SJCRH30 (cell line): ENCODE data around the gene LPIN3. TPM values are rescaled to one million over a fixed set of nuclear protein-coding genes. Genes with fewer than 3 reads are reported as not detected.

Experiments used
- DNase-seq, 2 experiments: peaks; one replicate each; pipeline ENCODE4 v3.0.0-alpha.2; 2015 to 2020
- H3K27ac ChIP-seq: fragments of 250-450 bp; sonication (Bioruptor Pico); 2 replicates; pipeline ENCODE4 v1.5.1; 2020; ENCODE audit warnings: mild to moderate bottlenecking, moderate library complexity
- H3K27me3 ChIP-seq: fragments of 250-450 bp; sonication (Bioruptor Pico); 2 replicates; pipeline ENCODE4 v1.5.1; 2020; ENCODE audit warnings: mild to moderate bottlenecking, moderate library complexity
- H3K36me3 ChIP-seq: fragments of 250-450 bp; sonication (Bioruptor Pico); 2 replicates; pipeline ENCODE4 v1.5.1; 2020; ENCODE audit warnings: mild to moderate bottlenecking, moderate library complexity
- H3K4me1 ChIP-seq: fragments of 250-450 bp; sonication (Bioruptor Pico); 2 replicates; pipeline ENCODE4 v1.5.1; 2020; ENCODE audit warnings: mild to moderate bottlenecking, moderate library complexity
- H3K4me3 ChIP-seq: fragments of 250-450 bp; sonication (Bioruptor Pico); 2 replicates; pipeline ENCODE4 v1.5.1; 2020; ENCODE audit warnings: mild to moderate bottlenecking, moderate library complexity
- H3K9me3 ChIP-seq: fragments of 250-450 bp; sonication (Bioruptor Pico); replicated peaks from 2 replicates; pipeline ENCODE4 v1.5.1; 2020; ENCODE audit warnings: mild to moderate bottlenecking, moderate library complexity
- total RNA-seq: library from RNA; depleted of rRNA; stranded (reverse); fragments of >200 nt; shearing (Covaris generic); gene quantifications from 2 replicates; pipeline ENCODE4 v1.2.3, GENCODE V29; 2014

The LPIN3 gene
- total RNA-seq, 1 experiment from 2014 or later = 2.3 TPM

DNA sequence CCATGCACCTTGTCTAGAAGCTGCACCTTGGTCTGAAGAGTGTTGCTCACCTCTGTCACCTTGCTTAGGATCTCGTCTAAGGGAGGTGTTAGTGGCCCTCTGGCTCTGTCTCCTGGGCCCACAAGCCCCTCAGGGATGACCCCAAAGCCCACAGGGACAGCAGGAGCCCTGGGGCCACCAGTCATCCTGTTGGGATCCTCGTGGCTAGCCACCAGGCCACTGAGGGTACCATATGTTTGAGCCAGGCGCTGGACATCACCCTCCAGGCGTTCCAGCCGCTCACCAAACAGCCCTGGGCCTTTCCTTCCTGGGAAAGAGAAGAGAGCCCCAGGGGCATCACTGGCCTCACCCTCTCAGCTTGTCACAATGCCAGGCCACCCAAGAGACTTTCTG lies 22.1 kb downstream of the LPIN3 start:
- no peak overlapping the region for H3K27ac ChIP-seq
- H3K36me3 ChIP-seq = no peaks in the 10 kb centered on the region
- H3K4me1 ChIP-seq = peaks cover 50% of the 10 kb centered on the region
- no peaks in the 10 kb centered on the region for H3K9me3 ChIP-seq
- no peak overlapping the region for H3K4me3 ChIP-seq
- peak; percentile 49 to 70 for DNase-seq
- H3K27me3 ChIP-seq = no peaks in the 10 kb centered on the region

DNA sequence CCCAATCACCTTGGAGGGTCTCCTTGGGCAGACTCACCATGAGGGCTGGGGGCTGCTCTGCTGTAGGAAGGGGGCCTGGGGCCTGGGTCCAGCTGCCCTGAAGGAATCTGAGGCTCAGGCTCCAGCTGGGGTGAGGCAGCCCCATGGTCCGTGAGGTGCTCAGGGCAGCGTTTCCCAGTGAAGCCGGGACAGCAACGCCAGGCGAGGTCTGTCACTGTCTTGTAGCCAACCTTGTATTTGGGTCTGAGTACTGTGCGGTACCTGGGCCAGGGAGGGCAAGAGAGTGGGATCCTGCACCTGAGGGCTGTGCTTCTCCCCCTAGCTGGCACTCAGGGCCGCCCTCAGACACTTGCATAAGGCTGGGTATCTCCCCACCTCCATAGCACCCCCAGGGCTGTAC lies 23.0 kb downstream of the LPIN3 start:
- peaks cover 41% of the 10 kb centered on the region for H3K4me1 ChIP-seq
- H3K27ac ChIP-seq = no peak overlapping the region
- H3K4me3 ChIP-seq = no peak overlapping the region
- no peaks in the 10 kb centered on the region for H3K9me3 ChIP-seq
- no peaks in the 10 kb centered on the region for H3K36me3 ChIP-seq
- H3K27me3 ChIP-seq = no peaks in the 10 kb centered on the region
- no peak for DNase-seq

DNA sequence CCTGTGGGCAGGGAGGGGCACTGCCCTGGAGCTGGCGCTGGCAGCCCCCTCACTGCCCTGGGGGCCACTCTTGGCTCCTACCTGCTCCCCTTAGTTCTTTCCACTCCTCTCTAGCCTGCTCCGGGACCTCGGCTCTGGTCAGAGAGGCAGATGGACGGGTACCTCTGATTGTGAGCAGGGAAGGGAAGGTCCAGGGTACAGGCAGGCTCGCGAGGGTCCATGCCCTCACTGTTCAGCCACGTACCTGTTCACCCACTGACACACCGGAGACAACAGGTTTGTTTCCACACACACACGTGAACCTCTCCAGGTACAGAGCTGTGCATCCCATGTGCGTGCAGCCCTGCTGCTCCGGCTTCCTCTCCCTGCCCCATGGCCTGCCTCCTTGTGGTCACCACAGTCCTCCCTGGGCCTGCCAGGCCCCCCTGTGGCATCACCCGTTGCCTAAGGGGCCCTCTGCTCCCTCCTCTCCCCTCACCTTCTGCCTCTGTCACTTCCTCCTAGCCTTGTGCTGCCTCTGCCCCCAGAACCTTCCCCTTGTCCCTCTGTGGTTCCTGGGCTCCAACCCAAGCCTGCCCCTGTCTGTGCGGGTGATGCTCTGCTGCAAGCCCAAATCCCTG lies 23.7 kb downstream of the LPIN3 start:
- no peaks in the 10 kb centered on the region for H3K36me3 ChIP-seq
- H3K9me3 ChIP-seq = no peaks in the 10 kb centered on the region
- no peak overlapping the region for H3K27ac ChIP-seq
- no peak overlapping the region for H3K4me3 ChIP-seq
- H3K4me1 ChIP-seq = peaks cover 37% of the 10 kb centered on the region
- H3K27me3 ChIP-seq = no peaks in the 10 kb centered on the region
- no peak for DNase-seq

DNA sequence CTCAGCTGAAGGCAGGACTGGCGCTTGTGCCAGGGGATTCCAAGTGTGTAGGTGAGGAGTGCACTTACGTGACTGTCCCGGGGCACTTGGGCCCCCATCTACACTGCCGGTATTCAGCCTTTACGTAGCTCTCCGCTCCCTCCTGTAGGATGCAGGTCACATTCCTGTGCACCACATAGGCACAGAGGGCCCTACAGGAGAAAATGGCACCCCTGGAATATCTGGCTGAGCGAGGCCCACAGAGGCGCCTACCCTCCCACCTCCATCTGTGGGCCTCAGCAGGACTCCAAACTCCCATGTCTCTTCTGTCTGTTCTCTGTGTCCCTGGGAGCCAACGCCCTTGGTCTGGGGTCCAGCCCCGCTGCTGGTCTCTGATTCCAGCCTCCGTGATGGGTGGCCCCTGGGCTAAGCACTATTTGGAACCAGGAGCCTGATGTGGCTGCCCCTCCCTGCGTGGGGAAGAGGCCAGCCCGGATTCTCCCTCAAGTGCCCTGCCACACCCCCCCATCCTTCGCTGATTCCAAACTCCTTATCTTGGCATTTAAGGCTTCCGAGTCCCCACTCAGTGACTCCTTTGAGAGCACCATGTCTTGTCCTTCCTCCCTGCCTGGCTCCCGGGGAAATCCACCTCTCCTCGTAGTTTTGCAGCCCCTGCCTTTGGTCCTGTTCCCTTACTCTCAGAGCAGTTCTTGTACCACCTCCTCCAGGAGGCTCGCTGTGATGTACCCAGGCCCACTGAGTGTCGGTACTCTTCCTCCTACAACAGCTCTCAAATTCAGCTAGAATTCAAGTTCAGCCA lies 24.5 kb downstream of the LPIN3 start:
- no peak for DNase-seq

DNA sequence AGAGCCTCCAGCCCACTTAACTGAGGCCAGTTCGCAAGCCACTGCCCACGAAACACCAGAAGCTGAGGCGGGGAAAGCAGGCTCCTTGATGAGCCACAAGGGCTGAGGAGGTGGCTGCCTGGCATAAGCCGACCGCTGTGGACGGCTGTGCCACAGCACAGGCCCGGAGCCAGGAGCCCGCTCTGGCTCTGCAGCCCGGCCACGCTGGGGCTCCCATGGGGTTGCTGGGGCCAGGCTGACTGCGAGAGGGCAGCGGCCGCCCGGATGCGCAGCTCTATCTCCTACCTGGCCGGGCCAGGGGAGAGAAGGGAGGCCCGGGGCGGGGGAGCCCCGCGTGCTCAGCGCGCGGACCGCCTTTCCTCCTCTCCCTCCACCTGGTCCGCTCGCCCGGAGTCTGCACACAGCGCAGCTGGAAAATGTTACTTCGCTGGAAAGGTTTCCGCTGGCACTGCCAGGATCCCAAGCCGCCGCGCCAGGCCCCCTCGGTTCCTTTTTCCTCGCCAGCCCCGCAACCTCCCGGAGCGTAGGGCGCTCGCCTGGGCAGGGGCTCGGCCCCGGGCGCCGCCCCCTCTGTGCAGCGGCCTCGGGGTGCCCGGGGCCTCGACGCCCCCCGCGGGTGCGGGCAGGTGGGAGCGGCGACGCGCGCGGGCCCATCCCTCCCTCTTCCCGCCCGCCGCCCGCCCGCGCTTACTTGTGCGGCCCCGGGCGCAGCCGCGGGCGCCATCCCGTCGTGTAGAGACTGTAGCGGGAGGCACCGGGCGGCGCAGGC lies 25.3 kb downstream of the LPIN3 start:
- Histone ChIP-seq H3K4me3 (peak overlapping the region; percentile 27; the same call in 1 of the 2 replicates), H3K27me3 (no peaks in the 10 kb centered on the region), H3K27ac (no peak overlapping the region), H3K9me3 (no peaks in the 10 kb centered on the region), H3K36me3 (no peaks in the 10 kb centered on the region), H3K4me1 (peaks cover 20% of the 10 kb centered on the region)
- no peak for DNase-seq

More for the DNA sequence above, 24.5 kb downstream of the LPIN3 start:
- Histone ChIP-seq H3K27me3 (no peaks in the 10 kb centered on the region), H3K4me1 (peaks cover 28% of the 10 kb centered on the region), H3K4me3 (no peak overlapping the region), H3K27ac (no peak overlapping the region), H3K9me3 (no peaks in the 10 kb centered on the region), H3K36me3 (no peaks in the 10 kb centered on the region)

GRCh38 chr20:41366546-41367392 lies 26.1 kb downstream of the LPIN3 start, which contains the start of gene EMILIN3:
EMILIN3 (minus strand) TSS chr20:41366818; CDS start chr20:41366634, 184 bp downstream.
- H3K27ac ChIP-seq = no peak within 1 kb of the TSS
- H3K4me3 ChIP-seq = peak within 1 kb of the TSS; percentile 55
- H3K27me3 ChIP-seq = no peaks in the 10 kb centered on the region
- H3K4me1 ChIP-seq = peaks cover 12% of the 10 kb centered on the region
- peak in 1 of 2 experiments; percentile 48 for DNase-seq
- no peaks in the 10 kb centered on the region for H3K36me3 ChIP-seq
- peaks cover 6% of the 10 kb centered on the region; the same call in 1 of the 2 replicates for H3K9me3 ChIP-seq

DNA sequence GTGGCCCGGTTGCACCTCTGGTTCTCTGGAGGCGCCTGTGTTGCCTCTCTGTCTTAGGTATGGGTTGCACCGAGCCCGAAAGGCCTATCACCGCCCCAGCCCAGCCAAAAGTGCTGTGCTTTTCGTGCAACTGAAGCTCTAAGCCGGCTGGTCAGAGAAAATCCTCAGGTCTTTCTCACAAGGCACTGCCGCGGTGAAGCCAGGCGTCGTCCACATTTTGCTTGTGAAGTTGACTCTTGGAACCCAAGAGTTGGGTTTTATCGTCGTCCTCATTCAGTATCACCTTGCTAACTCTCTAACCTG lies 26.7 kb downstream of the LPIN3 start:
- no peak overlapping the region for H3K27ac ChIP-seq
- H3K27me3 ChIP-seq = no peaks in the 10 kb centered on the region
- H3K4me1 ChIP-seq = peaks cover 7% of the 10 kb centered on the region
- DNase-seq = no peak
- H3K4me3 ChIP-seq = no peak overlapping the region
- H3K9me3 ChIP-seq = peaks cover 10% of the 10 kb centered on the region; the same call in 1 of the 2 replicates
- no peaks in the 10 kb centered on the region for H3K36me3 ChIP-seq

DNA sequence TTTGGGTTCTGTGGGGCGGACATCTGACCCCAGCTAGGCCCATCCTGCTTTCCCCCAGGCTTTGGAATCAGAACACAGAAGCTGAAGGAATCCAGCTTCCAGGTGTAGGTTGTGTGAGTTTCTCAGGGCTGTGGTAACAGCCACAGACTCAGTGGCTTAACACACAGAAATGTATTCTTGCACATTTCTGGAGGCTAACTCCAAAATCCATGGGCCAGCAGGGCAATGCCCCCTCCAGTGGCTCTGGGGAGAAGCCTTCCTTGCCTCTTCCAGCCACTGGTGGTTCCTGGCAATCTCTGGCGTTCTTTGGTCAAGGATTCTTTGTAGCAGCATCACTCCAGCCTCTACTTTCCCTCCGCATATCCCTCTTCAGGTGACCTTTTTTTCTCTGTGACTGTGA lies 27.3 kb downstream of the LPIN3 start:
- Histone ChIP-seq H3K36me3 (no peaks in the 10 kb centered on the region), H3K27ac (no peak overlapping the region), H3K4me1 (peaks cover under 1% of the 10 kb centered on the region; the same call in 1 of the 2 replicates), H3K9me3 (peaks cover 12% of the 10 kb centered on the region; the same call in 1 of the 2 replicates), H3K4me3 (no peak overlapping the region), H3K27me3 (0 out of 2 replicates have a peak, but pooled peaks cover under 1% of the 10 kb centered on the region)
- no peak for DNase-seq

DNA sequence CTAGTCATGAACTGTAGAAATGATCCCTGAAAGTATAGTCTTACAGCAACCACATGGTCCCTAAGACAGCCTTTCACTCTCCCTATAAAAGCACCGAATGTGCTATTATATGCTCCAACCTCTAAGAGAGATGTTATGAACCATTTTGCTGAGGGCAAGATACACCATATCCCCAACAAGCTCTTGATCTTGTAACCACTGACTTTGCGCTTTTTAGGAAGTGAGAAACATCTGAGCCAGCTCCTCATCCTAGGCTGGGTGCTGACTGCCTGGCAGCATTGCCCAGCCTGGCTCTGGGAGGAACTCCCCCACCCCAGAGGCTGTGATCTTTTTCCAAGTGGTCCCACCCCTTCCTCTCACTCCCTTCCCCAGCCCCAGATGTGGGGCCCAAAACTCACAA lies 29.1 kb downstream of the LPIN3 start:
- no peak for DNase-seq
- peaks cover 12% of the 10 kb centered on the region; the same call in 1 of the 2 replicates for H3K9me3 ChIP-seq
- H3K36me3 ChIP-seq = no peaks in the 10 kb centered on the region
- peaks cover 9% of the 10 kb centered on the region for H3K27me3 ChIP-seq
- peaks cover 15% of the 10 kb centered on the region for H3K4me1 ChIP-seq
- no peak overlapping the region for H3K4me3 ChIP-seq
- H3K27ac ChIP-seq = no peak overlapping the region

DNA sequence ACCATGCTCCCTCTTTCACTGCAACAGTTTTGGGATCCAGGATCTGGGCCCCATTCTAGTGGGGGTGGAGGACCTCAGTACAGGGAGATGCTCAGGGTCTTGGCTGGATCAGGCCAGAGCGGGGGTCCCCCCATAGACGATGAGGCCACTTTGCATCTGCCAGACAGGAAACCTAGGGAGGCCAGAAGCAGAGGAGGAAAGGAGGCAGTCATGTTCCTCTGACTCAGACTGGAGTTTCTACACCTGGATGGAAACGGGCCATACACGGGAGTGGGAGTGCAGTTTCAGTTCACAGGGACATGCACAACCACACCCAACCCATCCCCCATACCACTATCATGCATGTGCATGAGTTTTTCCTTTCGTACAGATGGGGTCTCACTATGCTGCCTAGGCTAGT lies 29.6 kb downstream of the LPIN3 start:
- H3K27me3 ChIP-seq = peaks cover 9% of the 10 kb centered on the region
- H3K9me3 ChIP-seq = peaks cover 12% of the 10 kb centered on the region; the same call in 1 of the 2 replicates
- H3K27ac ChIP-seq = no peak overlapping the region
- H3K4me3 ChIP-seq = no peak overlapping the region
- no peak for DNase-seq
- no peaks in the 10 kb centered on the region for H3K36me3 ChIP-seq
- peaks cover 15% of the 10 kb centered on the region for H3K4me1 ChIP-seq

- H3K36me3 ChIP-seq = no peaks in the 10 kb centered on the region
- no peak overlapping the region for H3K4me3 ChIP-seq
- H3K27me3 ChIP-seq = peaks cover 9% of the 10 kb centered on the region
- no peak for DNase-seq
- no peak overlapping the region for H3K27ac ChIP-seq
- H3K9me3 ChIP-seq = peaks cover 12% of the 10 kb centered on the region; the same call in 1 of the 2 replicates
- H3K4me1 ChIP-seq = peaks cover 15% of the 10 kb centered on the region
Measured at GRCh38 chr20:41371371-41371770, 30.8 kb downstream of the LPIN3 start.

DNA sequence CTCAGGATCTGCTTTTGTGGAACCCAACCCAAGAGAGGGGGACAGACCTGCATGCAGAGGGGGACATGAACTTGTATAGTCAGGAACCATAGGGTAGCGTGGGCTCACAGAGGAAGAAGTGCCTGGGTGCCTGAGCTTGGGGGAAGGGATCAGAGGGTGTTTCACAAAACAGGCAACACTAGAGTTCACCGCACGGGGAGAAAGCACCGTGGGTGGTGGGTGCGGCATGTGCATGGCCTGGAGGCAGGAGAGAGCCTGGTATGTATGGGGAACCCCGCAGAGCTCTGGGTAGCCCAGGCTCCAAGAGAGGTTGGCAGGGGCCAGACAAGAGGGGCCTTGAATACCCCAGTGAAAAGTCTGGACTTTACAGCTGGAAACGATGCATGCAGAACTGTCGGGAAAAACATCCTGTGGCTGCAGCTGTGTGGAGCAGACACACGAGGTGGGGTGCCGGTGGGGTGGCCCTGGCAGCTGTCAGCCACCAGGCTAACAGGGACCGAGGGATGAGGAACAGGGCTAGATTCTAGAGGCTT lies 32.7 kb downstream of the LPIN3 start:
- peaks cover 15% of the 10 kb centered on the region for H3K4me1 ChIP-seq
- H3K9me3 ChIP-seq = peaks cover 12% of the 10 kb centered on the region; the same call in 1 of the 2 replicates
- H3K27me3 ChIP-seq = peaks cover 9% of the 10 kb centered on the region
- no peak overlapping the region for H3K27ac ChIP-seq
- no peak overlapping the region for H3K4me3 ChIP-seq
- DNase-seq = peak; percentile 43 to 60
- H3K36me3 ChIP-seq = no peaks in the 10 kb centered on the region

GRCh38 chr20:41373931-41374920 lies 33.6 kb downstream of the LPIN3 start:
- H3K36me3 ChIP-seq = no peaks in the 10 kb centered on the region
- no peak overlapping the region for H3K4me3 ChIP-seq
- no peak for DNase-seq
- no peak overlapping the region for H3K27ac ChIP-seq
- peaks cover 12% of the 10 kb centered on the region; the same call in 1 of the 2 replicates for H3K9me3 ChIP-seq
- peaks cover 15% of the 10 kb centered on the region for H3K4me1 ChIP-seq
- peaks cover 9% of the 10 kb centered on the region for H3K27me3 ChIP-seq
